ENCODE data around the gene URI1. TPM values are rescaled to one million over a fixed set of nuclear protein-coding genes. Genes with fewer than 3 reads are reported as not detected.
"Not testable (repeated sequence)": the region's sequence is repeated elsewhere in the genome, so short reads cannot be mapped to it uniquely, and the experiment has no call there.

The URI1 gene
- total and polyA plus RNA-seq, 11 donors = 10.9 to 53.7 (median 41.5) TPM

DNA sequence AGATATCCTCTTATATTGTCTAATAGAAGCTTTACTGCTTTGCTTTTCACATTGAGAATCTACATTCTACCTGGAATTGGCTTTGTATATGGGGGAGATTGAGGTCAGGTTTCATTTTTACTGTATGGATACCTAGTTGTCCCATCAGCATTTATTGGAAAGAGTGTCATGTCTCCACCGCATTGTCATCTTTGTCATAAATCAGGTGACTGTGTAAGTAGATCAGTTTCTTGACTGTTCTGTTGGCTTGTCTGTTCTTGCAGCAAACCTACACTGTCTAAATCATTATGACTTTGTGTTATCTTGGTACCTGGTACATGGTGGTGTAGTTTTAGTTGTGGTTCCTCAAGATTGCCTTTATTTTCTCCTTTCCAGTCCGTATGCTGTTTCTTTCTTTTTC lies 5.8 kb downstream of the URI1 start:
- TF ChIP-seq POLR2A (IDR thresholded peaks at IDR 0.05) = no peak
- TF ChIP-seq, protein P1, sequence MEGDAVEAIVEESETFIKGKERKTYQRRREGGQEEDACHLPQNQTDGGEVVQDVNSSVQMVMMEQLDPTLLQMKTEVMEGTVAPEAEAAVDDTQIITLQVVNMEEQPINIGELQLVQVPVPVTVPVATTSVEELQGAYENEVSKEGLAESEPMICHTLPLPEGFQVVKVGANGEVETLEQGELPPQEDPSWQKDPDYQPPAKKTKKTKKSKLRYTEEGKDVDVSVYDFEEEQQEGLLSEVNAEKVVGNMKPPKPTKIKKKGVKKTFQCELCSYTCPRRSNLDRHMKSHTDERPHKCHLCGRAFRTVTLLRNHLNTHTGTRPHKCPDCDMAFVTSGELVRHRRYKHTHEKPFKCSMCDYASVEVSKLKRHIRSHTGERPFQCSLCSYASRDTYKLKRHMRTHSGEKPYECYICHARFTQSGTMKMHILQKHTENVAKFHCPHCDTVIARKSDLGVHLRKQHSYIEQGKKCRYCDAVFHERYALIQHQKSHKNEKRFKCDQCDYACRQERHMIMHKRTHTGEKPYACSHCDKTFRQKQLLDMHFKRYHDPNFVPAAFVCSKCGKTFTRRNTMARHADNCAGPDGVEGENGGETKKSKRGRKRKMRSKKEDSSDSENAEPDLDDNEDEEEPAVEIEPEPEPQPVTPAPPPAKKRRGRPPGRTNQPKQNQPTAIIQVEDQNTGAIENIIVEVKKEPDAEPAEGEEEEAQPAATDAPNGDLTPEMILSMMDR (IDR thresholded peaks at IDR 0.05) = no peak
- DNase-seq (no peak), ATAC-seq (no peak)
- H3K27ac ChIP-seq = no peak overlapping the region
- intact Hi-C loops (cut with DNase I) = loop anchor here in 1 of 10 donors (10.0 kb wide), 1 partner anchor 133 kb away; the partner anchor contains the start of gene CCNE1
- H3K27me3 ChIP-seq = no peaks in the 10 kb centered on the region
- no peak overlapping the region for H3K4me3 ChIP-seq
- WGBS, 4 donors = 86 to 98% (median 95%) methylated on average over 2 of the region's 2 CpGs
- peaks cover 0 to 49% (median 18%) of the 10 kb centered on the region in 12 donors for H3K4me1 ChIP-seq
- no peaks in the 10 kb centered on the region for H3K36me3 ChIP-seq
- H3K9me3 ChIP-seq = no peaks in the 10 kb centered on the region

- H3K4me3 ChIP-seq, H3K9me3 ChIP-seq, H3K27me3 ChIP-seq, H3K36me3 ChIP-seq, DNase-seq, ATAC-seq, H3K27ac ChIP-seq: not testable (repeated sequence)
- 93 to 95% (median 94%) methylated on average over 27 to 57 of the region's 57 CpGs for WGBS, 4 donors
- intact Hi-C loops (cut with DNase I) = loop anchor here in 1 of 10 donors (10.0 kb wide), 1 partner anchor 134 kb away; the partner anchor contains the start of gene CCNE1
- peaks cover 0 to 49% (median 11%) of the 10 kb centered on the region in 12 donors for H3K4me1 ChIP-seq
These were observed 6.9 kb downstream of the URI1 start for GRCh38 chr19:29948759-29949470.

DNA sequence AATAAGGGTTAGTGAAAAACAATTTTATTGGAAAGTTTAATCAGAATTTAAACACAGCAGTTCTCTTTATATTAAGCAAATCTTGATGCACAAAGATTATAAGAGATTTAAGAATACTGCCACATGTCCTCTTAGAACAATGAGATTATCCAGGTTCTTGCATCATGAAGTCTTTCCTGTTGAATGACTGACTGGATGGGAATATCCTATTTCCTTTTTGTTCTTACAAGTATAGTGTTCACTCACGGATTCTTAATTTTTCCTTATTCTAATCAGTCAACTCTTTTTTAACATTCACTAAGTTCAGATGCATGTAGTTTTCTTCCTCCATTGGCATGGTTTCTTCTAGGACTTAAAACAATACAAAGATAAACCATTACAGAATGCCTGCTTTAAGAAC lies 10.1 kb downstream of the URI1 start:
- ATAC-seq = no peak
- WGBS, 4 donors = 59 to 76% (median 63%) methylated on average over 1 of the region's 1 CpG
- Histone ChIP-seq H3K4me3 (no peak overlapping the region), H3K27ac (no peak overlapping the region), H3K27me3 (no peaks in the 10 kb centered on the region), H3K9me3 (no peaks in the 10 kb centered on the region), H3K36me3 (no peaks in the 10 kb centered on the region), H3K4me1 (peaks cover 0 to 26% (median 0%) of the 10 kb centered on the region in 12 donors)
- intact Hi-C loops (cut with DNase I) = no loop called here
- TF ChIP-seq, protein P1 (IDR thresholded peaks at IDR 0.05) = no peak
- DNase-seq = no peak

GRCh38 chr19:29952646-29953045 lies 10.6 kb downstream of the URI1 start:
- no peak overlapping the region for H3K4me3 ChIP-seq
- WGBS, 4 donors = 71 to 73% (median 72%) methylated on average over 4 of the region's 4 CpGs
- no peak for TF ChIP-seq POLR2A (IDR thresholded peaks at IDR 0.05)
- TF ChIP-seq, protein P1 (IDR thresholded peaks at IDR 0.05) = no peak
- DNase-seq = no peak
- H3K27me3 ChIP-seq = no peaks in the 10 kb centered on the region
- no peaks in the 10 kb centered on the region for H3K9me3 ChIP-seq
- H3K27ac ChIP-seq = no peak overlapping the region
- H3K4me1 ChIP-seq = peaks cover 0 to 24% (median 0%) of the 10 kb centered on the region in 12 donors
- H3K36me3 ChIP-seq = no peaks in the 10 kb centered on the region
- intact Hi-C loops (cut with DNase I) = no loop called here
- ATAC-seq = no peak
